Stimulated activated effector memory CD8-positive, alpha-beta T cell treated with anti-CD3 and anti-CD28 coated beads, Interleukin-12 subunit alpha, Interleukin-12 subunit beta, amount 100 ng/mL, for 72 hours (primary cell): Measurements from ENCODE around the gene LINC00237.

ENCODE experiments used
- ATAC-seq: fragments of 150-1000 bp; cut with Tn5 transposase; 2 replicates; pipeline ENCODE4 v1.10.0; 2021
- DNase-seq, 2 donors: peaks; one replicate each; pipeline ENCODE4 v3.0.0; 2021 to 2022; ENCODE audit warnings: low spot score in 2 of 2
- H3K27ac Mint-ChIP-seq: one replicate; pipeline ENCODE4 v1.8.0; 2022; ENCODE audit warnings: mild to moderate bottlenecking, mixed read lengths
- H3K36me3 Mint-ChIP-seq: one replicate; pipeline ENCODE4 v1.8.0; 2022; ENCODE audit warnings: mild to moderate bottlenecking, mixed read lengths
- H3K4me1 Mint-ChIP-seq: one replicate; pipeline ENCODE4 v1.8.0; 2022; ENCODE audit warnings: mixed read lengths
- H3K4me3 Mint-ChIP-seq: one replicate; pipeline ENCODE4 v1.8.0; 2022; ENCODE audit warnings: mild to moderate bottlenecking, mixed read lengths
- H3K9me3 Mint-ChIP-seq: one replicate; pipeline ENCODE4 v1.8.0; 2022; ENCODE audit warnings: mixed read lengths

LINC00237 gene

DNA sequence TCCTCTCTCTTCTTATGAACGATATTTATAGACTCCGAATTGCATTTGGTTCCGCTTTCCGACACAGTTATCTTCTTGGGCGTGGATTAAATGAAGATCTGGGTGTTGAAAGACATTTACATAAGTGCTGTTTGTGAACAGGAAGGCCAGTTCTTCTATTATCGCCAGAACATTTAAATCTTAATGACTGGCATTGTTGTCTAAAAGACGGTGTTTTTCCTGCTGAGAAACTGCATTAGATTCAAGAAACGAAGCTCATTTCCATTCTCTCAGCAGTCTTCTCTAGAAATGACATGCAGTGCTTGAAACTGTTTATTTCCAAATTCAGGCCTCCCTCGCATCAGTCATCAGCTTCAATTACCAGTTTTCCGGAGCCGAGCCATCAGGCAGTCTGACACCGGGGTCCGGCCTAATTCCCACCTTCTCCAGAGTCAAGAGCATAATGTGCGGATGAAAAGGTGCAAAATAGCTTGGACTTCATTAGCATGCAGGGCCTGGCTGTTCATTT is 16.0 kb downstream of the LINC00237 start:
- DNase-seq = no peak
- ATAC-seq = no peak
- Mint-ChIP-seq H3K36me3 (no peaks in the 10 kb centered on the region), H3K4me3 (no peak overlapping the region), H3K4me1 (no peaks in the 10 kb centered on the region), H3K27ac (no peak overlapping the region), H3K9me3 (no peaks in the 10 kb centered on the region)

DNA sequence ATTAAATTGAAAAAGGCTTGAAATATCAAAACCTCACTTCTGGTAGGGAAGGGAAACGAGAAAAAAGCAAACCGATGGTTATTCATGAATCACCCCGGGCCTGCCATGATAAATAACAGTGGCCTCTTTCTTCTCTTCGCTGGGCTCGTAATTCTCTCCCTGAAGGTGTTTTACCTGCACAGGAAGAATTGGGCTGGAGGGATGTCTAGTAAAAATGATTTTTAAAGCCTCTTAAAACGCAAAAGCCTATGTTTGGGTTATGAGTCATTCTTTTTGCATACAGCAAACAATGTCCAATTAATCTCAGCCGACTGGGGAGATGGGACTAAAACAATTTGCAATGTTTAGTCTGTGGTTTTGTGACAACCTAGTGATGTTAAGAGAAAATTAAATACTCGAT is 16.8 kb downstream of the LINC00237 start:
- no peak overlapping the region for H3K4me3 Mint-ChIP-seq
- H3K4me1 Mint-ChIP-seq = no peaks in the 10 kb centered on the region
- no peak for ATAC-seq
- DNase-seq = no peak
- no peaks in the 10 kb centered on the region for H3K36me3 Mint-ChIP-seq
- no peak overlapping the region for H3K27ac Mint-ChIP-seq
- H3K9me3 Mint-ChIP-seq = no peaks in the 10 kb centered on the region

DNA sequence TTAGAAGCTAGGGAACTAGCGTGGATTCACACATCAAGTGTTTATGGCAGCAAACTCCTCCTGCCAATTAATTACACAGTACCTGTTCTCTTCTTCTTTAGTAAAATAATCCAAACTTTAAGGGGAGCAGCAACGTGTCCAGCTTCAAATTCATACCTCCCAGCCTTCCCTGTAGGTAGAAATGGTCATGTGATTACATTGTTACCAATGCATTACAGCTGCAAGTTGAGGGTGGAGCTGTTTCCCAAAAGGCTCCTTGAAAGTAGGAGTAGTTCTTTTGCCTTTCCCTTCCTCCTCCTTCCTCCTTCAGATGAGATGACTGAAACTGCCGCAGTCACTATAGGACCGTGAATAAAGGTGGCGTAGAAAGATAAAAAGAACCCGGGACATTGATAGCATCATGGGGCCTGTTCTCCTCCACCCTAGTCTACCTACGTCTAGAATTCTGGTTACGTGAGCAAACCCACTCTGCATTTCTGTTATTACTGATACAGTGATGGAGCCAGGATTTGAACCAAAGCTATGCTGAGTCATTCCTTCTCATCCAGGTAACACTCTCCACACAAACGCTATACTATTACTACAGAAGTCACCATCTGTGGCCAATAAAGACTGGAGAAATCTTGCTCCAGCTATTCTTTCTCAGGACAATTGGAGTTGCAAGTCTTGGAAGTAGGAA is 18.2 kb downstream of the LINC00237 start:
- Mint-ChIP-seq H3K9me3 (no peaks in the 10 kb centered on the region), H3K27ac (no peak overlapping the region), H3K4me1 (no peaks in the 10 kb centered on the region), H3K4me3 (no peak overlapping the region), H3K36me3 (no peaks in the 10 kb centered on the region)
- no peak for ATAC-seq
- no peak for DNase-seq

DNA sequence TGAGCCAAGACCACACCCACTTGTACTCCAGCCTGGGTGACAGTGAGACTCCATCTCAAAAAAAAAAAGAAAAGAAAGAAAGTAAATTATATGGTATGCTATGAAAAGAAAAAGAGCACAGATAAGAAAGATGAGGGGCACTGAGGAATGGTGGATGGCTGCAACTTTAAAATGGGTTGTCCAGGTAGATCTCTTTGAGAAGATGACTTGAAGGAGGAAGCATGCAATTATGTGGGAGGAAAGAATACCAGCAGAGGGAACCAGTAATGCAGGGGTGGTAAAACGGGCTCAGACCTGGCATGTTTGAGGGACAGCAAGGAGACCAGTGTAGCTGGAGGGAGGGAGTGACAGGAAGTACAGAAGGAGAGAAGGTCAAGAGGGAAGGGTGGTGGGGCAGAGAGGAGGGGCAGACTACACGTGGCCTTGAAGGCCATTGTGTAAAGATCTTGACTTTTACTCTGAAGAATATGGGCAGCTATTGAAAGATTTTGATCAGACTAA is 22.3 kb downstream of the LINC00237 start:
- H3K4me1 Mint-ChIP-seq = no peaks in the 10 kb centered on the region

DNA sequence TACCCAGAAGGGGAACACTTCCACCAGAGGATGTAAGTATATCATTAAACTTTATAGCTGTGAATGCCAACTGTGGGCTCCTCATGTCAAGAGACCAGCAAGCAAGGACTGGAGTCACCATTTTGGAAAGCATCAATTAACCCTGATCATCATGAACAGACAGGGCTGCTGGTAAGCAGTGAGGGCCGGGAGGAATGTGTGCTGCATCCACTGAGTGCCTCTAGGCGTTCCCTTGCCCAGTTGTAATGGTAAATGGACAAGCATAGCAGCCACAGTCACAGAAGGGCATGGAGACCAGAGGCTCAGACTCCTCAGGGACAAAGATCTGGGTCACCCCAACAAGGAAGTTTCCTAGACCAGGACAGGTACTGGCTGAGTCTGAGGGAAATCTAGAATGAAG is 23.6 kb downstream of the LINC00237 start:
- DNase-seq (no peak), ATAC-seq (no peak)
- Mint-ChIP-seq H3K4me3 (no peak overlapping the region), H3K27ac (no peak overlapping the region), H3K9me3 (no peaks in the 10 kb centered on the region), H3K4me1 (no peaks in the 10 kb centered on the region), H3K36me3 (no peaks in the 10 kb centered on the region)

More for the DNA sequence above, 22.3 kb downstream of the LINC00237 start:
- Mint-ChIP-seq H3K4me3 (no peak overlapping the region), H3K9me3 (no peaks in the 10 kb centered on the region), H3K27ac (no peak overlapping the region), H3K36me3 (no peaks in the 10 kb centered on the region)
- no peak for ATAC-seq
- DNase-seq = no peak

DNA sequence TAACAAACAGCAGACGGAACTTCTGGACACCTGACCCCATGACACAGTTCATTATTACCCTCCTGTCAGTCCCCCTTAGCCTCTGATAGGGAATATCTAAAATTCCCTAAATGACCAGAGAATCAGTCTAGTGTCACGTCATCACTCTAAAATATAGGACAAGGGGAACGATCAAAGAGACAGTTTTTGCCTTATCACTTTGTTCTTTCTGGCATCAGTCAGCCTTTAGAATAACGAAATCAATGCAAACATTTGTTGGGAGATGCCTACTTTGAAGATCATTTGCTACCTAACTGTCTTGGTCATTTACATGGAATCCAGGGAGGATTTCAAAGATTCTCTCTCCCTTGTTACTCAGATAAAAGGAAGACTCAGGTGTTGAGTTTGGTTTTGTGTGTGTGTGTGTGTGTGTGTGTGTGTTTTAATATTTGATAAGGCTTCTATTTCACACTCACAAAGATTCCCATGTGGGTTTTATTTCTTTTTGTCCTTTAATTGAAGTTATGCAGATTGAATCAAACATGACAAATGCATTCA is 28.3 kb downstream of the LINC00237 start:
- no peak overlapping the region for H3K4me3 Mint-ChIP-seq
- ATAC-seq = no peak
- no peaks in the 10 kb centered on the region for H3K4me1 Mint-ChIP-seq
- no peak for DNase-seq
- no peak overlapping the region for H3K27ac Mint-ChIP-seq
- H3K9me3 Mint-ChIP-seq = no peaks in the 10 kb centered on the region
- no peaks in the 10 kb centered on the region for H3K36me3 Mint-ChIP-seq

DNA sequence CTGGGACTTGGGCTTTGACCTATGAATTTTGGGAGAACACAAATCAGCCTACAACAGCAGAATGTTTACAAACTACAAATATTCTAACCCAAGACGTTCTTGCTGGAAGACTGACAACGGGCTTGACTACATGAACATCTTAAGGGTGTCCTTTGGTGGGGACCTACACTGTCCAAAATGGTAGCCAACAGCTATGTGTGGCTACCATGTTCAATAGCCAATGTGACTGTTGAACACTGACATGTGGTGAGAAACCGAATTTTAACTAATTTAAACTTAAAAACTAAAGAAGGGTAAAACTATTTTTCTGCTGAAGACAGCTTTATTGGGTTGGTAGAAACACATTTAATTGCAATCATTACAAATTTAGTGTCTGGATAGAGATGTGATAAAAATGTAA is 30.1 kb downstream of the LINC00237 start:
- Mint-ChIP-seq H3K27ac (no peak overlapping the region), H3K36me3 (no peaks in the 10 kb centered on the region)
- no peak for DNase-seq

DNA sequence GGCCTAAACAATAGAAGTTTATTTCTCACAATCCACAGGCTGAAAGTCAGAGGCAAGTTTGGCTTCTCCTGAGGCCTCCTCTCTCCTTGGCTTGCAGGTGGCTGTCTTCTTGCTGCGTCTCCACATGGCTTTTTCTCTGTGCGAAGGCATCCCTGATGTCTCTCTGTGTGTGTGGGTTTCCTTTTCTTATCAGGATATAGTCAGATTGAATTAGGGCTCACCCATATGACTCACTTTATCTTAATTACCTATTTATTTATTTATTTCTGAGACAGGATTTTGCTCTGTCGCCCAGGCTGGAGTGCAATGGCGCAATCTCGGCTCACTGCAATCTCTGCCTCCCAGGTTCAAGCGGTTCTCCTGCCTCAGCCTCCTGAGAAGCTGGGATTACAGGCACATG is 30.7 kb downstream of the LINC00237 start:
- ATAC-seq = no peak
- Mint-ChIP-seq H3K27ac (no peak overlapping the region), H3K9me3 (no peaks in the 10 kb centered on the region), H3K4me3 (no peak overlapping the region), H3K4me1 (no peaks in the 10 kb centered on the region), H3K36me3 (no peaks in the 10 kb centered on the region)
- DNase-seq = no peak

More for the DNA sequence above, 30.1 kb downstream of the LINC00237 start:
- H3K4me3 Mint-ChIP-seq = no peak overlapping the region
- no peaks in the 10 kb centered on the region for H3K4me1 Mint-ChIP-seq
- ATAC-seq = no peak
- H3K9me3 Mint-ChIP-seq = no peaks in the 10 kb centered on the region

DNA sequence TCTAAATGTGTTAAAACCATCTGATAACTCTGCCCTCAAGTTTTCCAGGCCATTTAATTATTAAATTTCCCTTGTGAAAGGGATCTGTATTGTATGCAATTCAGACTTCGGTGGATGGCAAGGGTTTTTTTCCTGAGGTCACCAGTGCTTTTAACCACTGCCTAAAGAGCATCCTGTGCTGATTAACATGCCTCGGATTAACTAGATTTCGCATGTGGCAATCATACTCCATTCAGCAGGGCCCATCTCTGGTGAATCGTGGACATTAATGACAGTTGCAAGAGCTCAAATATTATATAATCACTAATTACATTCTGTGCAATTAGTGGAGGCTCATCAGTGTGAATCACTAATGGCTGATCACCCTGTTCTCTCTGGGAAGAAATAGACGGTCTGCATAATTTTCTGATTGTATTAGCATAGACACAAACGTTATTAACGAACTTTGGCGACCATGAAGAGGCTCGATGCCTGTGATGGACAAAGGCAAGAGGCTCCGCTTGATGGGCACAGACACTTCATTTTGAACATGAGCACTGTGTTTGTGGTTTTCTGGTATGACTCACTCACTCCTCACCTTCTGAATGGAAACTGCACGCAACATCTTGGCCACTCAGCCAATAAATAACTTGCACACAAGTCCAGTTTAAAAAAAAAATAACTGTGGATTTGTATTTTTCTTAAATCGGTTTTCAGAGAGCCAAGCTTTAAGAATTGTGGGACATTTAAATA is 31.4 kb downstream of the LINC00237 start:
- Mint-ChIP-seq H3K4me1 (no peaks in the 10 kb centered on the region), H3K36me3 (no peaks in the 10 kb centered on the region), H3K27ac (no peak overlapping the region), H3K4me3 (no peak overlapping the region), H3K9me3 (peaks cover 3% of the 10 kb centered on the region)
- ATAC-seq = peak; percentile 89
- no peak for DNase-seq

DNA sequence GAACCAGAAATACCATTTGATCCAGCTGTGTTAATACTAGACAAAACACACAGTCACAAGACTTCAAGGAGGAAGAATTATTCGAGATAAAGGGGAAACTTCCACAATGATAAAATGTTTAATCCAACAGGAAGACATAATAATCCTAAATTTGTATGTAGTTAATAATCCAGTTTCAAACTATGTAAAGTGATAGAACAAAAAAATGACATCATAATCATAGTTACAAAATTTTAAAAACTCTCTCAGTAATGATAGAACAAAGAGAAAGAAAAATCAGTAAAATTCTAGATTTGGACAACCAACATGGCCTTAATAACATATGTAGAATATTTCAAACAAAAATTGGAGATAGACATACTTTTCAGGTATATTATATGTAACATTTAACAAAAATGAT is 38.9 kb downstream of the LINC00237 start:
- no peak for DNase-seq
- peaks cover 3% of the 10 kb centered on the region for H3K9me3 Mint-ChIP-seq
- H3K4me1 Mint-ChIP-seq = no peaks in the 10 kb centered on the region
- no peaks in the 10 kb centered on the region for H3K36me3 Mint-ChIP-seq
- H3K27ac Mint-ChIP-seq = no peak overlapping the region
- no peak overlapping the region for H3K4me3 Mint-ChIP-seq
- ATAC-seq = no peak

DNA sequence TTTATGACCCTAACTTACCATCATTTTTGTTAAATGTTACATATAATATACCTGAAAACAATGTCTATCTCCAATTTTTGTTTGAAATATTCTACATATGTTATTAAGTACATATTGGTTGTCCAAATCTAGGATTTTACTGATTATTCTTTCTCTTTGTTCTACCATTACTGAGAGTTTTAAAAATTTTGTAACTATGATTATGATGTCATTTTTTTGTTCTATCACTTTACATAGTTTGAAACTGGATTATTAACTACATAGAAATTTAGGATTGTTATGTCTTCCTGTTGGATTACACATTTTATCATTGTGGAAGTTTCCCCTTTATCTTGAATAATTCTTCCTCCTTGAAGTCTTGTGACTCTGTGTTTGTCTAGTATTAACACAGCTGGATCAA is 41.2 kb downstream of the LINC00237 start:
- ATAC-seq (no peak), DNase-seq (no peak)
- Mint-ChIP-seq H3K4me3 (no peak overlapping the region), H3K9me3 (peaks cover 2% of the 10 kb centered on the region), H3K27ac (no peak overlapping the region), H3K36me3 (no peaks in the 10 kb centered on the region), H3K4me1 (no peaks in the 10 kb centered on the region)

DNA sequence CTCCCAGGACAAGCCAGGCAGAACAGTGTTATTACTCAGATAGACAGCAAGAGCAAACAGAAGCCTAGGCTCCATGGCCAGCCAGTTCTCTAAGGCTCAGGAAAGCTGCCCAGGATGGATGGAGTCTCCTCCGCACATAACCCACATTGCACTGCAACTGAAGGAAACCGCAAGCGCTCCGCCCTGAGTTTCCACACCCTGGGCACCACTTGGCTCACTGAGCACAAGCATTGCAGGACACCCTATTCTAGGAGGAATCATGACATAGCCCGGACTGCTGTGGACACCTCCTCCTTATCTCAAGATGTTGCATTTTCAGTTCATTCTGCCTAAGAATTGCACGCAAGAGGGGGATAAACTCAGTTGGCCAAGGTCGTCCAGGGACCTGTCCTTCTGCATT is 42.9 kb downstream of the LINC00237 start:
- Mint-ChIP-seq H3K4me1 (no peaks in the 10 kb centered on the region), H3K27ac (no peak overlapping the region), H3K9me3 (no peaks in the 10 kb centered on the region), H3K36me3 (no peaks in the 10 kb centered on the region), H3K4me3 (no peak overlapping the region)
- ATAC-seq = no peak
- DNase-seq = no peak

DNA sequence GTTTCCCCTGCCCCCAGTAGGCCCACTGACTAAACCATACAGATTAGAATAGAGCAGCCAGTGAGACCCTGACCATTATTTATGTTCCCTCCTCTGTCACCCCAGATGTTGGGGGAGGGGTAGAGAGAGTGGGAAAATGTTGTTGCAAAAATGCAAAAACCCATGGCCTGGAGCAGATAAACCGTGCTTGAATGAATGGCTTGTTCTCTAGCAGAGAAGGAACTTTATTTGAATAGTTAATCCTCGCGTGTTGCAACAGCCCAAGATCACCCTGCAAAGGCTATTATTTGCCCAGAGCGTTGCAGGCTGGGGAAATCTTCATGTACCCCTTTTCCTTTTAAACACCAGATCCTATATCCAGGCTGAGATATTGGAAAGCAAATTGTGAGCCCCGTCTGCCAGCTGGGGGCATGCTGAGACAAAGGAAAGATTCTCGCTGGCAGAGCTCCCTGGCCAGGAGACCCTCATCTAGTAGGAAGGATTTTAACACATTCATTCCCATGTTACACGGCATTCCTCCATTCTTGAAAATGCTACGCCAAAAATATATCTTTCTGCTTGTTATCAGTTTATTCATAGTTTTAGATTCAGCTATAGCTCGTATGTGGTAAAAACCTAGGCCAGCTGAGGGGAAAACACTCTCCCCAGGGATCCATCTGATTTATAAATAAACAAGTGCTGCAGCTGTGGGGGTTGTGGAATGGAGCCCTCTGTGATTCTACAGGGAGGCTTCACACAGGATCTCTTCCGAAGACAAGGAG is 53.0 kb downstream of the LINC00237 start:
- Mint-ChIP-seq H3K27ac (no peak overlapping the region), H3K9me3 (no peaks in the 10 kb centered on the region), H3K4me1 (no peaks in the 10 kb centered on the region), H3K4me3 (no peak overlapping the region), H3K36me3 (no peaks in the 10 kb centered on the region)
- ATAC-seq = no peak
- DNase-seq = no peak

DNA sequence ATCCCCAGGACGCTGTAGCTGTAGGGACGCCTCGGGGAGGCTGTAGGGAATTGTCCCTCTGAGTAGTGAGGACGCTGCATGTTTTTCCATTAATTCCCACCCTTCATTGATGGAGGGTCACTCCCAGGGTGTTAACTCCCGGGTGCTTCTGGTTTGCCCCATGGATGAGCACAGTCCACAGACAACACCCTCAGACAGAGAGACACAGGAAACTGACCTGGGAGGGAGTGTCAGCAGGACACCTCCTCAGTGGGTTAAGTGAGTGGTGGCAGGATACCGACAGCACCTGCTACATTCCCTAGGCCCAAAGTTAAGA is 53.5 kb downstream of the LINC00237 start:
- ATAC-seq (no peak), DNase-seq (no peak)
- Mint-ChIP-seq H3K9me3 (no peaks in the 10 kb centered on the region), H3K27ac (no peak overlapping the region), H3K4me1 (no peaks in the 10 kb centered on the region), H3K4me3 (no peak overlapping the region), H3K36me3 (no peaks in the 10 kb centered on the region)

DNA sequence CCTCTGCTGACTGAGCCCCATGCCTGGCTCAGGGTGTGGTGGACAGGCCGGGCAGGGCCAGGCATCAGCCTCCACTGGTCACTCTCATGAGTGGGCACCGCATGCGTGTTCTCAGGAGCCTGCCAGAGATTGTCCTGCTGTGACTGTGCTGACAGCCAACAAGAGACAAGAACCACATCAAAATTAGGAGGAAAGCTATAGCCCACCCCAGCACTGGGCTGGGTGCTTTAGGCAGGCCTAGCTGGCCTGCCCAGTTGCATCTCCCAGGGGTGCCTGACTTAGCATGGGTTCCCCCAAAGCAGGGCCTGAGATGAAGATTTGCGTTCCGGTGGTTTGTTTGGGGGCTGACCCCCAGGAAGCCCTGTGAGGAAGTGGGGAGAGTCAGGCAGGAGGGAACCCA is 53.9 kb downstream of the LINC00237 start:
- Mint-ChIP-seq H3K27ac (no peak overlapping the region), H3K4me3 (no peak overlapping the region), H3K36me3 (no peaks in the 10 kb centered on the region), H3K4me1 (no peaks in the 10 kb centered on the region), H3K9me3 (no peaks in the 10 kb centered on the region)
- ATAC-seq = no peak
- no peak for DNase-seq
